K562 (cell line): ENCODE results near the gene DTNA. TPM values are rescaled to one million over a fixed set of nuclear protein-coding genes. Genes with fewer than 3 reads are reported as not detected.
A peak's percentile ranks its signal among the peaks of the same experiment; 100 is the strongest.

Experiments used
- ATAC-seq: fragments of 200-7000 bp; cut with Tn5 transposase; 3 replicates; pipeline ENCODE4 v1.9.1; 2020; ENCODE audit warnings: moderate library complexity
- BruUV-seq: library from RNA; stranded (reverse); fragments of 400-500 nt; replicated peaks from 2 replicates; lab custom pipeline; 2021; lab: Mats Ljungman, UMichigan
- CTCF ChIA-PET: fragments of 300-600 bp; formaldehyde crosslinking; extraction: SDS; loops from one replicate; lab custom pipeline; 2021; ENCODE audit warnings: low intra/inter-chr PET ratio; lab: Yijun Ruan, JAX
- POLR2A ChIA-PET: fragments of 300-600, 350-650 bp; sonication (Branson Sonifier 250); formaldehyde crosslinking; extraction: SDS; loops from one replicate; lab custom pipeline; 2021; ENCODE audit warnings: antibody characterized with exemption, inconsistent platforms; lab: Yijun Ruan, JAX
- DNase-seq, 4 experiments: peaks; one replicate each; pipeline versions ENCODE4 v3.0.0 to v3.0.0-alpha.2; 2011 to 2018; ENCODE audit warnings: low spot score in 3 of 4, mixed read lengths in 3 of 4; ENCODE audit errors: extremely low read depth in 1 of 4
- FAIRE-seq: peaks from 2 replicates; lab custom pipeline; 2011; peaks lifted over from hg19 to GRCh38; lab: Jason Lieb, UNC
- H2AFZ ChIP-seq: 2 replicates; pipeline ENCODE4 v1.6.0; 2011; ENCODE audit warnings: low read depth, low read length, control low read depth, inconsistent platforms
- H3K27ac ChIP-seq: fragments of 200-600 bp; 3 replicates; pipeline ENCODE4 v1.8.0; 2011; ENCODE audit warnings: low read depth, mild to moderate bottlenecking, control low read depth, inconsistent platforms, low read length, moderate library complexity, mixed read lengths; ENCODE audit errors: extremely low read depth
- H3K27me3 ChIP-seq, 2 experiments: fragments of 300-600 bp in 1 of 2; 2 replicates in 1 of 2; 3 replicates in 1 of 2; pipeline versions ENCODE4 v1.6.0 to v1.8.0; 2011; ENCODE audit warnings: inconsistent platforms in 2 of 2, low read length in 2 of 2, mild to moderate bottlenecking in 1 of 2, mixed read lengths in 1 of 2, moderate library complexity in 1 of 2; ENCODE audit not compliant: control insufficient read depth in 2 of 2, insufficient read depth in 2 of 2
- H3K36me3 ChIP-seq: fragments of 300-600 bp; 3 replicates; pipeline ENCODE4 v1.8.0; 2011; ENCODE audit warnings: mild to moderate bottlenecking, low read length, inconsistent platforms; ENCODE audit not compliant: control insufficient read depth, insufficient read depth
- H3K4me1 ChIP-seq, 2 experiments: fragments of 200-600 bp in 1 of 2; replicated peaks in 1 of 2; 2 replicates in 1 of 2; 3 replicates in 1 of 2; pipeline versions ENCODE4 v1.5.1 to v1.8.0; 2011; ENCODE audit warnings: inconsistent platforms in 2 of 2, low read length in 2 of 2, mild to moderate bottlenecking in 1 of 2, mixed read lengths in 1 of 2, moderate library complexity in 1 of 2; ENCODE audit not compliant: control insufficient read depth in 2 of 2, insufficient read depth in 2 of 2
- H3K4me2 ChIP-seq: 2 replicates; pipeline ENCODE4 v1.6.1; 2011; ENCODE audit warnings: low read length, control low read depth, inconsistent platforms, mixed read lengths; ENCODE audit not compliant: insufficient read depth
- H3K4me3 ChIP-seq: fragments of 200-600 bp; sonication (generic), shearing (Covaris generic); 2 replicates; pipeline ENCODE4 v1.5.1; 2016; ENCODE audit warnings: control low read depth, inconsistent platforms
- H3K79me2 ChIP-seq: fragments of 200-600 bp; 3 replicates; pipeline ENCODE4 v1.8.0; 2011; ENCODE audit warnings: low read length, inconsistent platforms; ENCODE audit not compliant: control insufficient read depth, insufficient read depth
- H3K9ac ChIP-seq, 2 experiments: 2 replicates each; pipeline versions ENCODE4 v1.6.0 to v1.6.1; 2011; ENCODE audit warnings: low read depth in 2 of 2, low read length in 2 of 2, control low read depth in 1 of 2, inconsistent platforms in 1 of 2, mild to moderate bottlenecking in 1 of 2, mixed read lengths in 1 of 2; ENCODE audit not compliant: insufficient read depth in 1 of 2
- H3K9me1 ChIP-seq: one replicate; pipeline ENCODE4 v1.6.0; 2011; ENCODE audit warnings: inconsistent platforms, mild to moderate bottlenecking, low read length, moderate library complexity; ENCODE audit not compliant: control insufficient read depth, insufficient read depth
- H3K9me3 ChIP-seq: replicated peaks from 2 replicates; pipeline ENCODE4 v1.5.1; 2011; ENCODE audit warnings: low read depth, low read length, inconsistent platforms; ENCODE audit not compliant: control insufficient read depth, insufficient read depth
- H4K20me1 ChIP-seq: replicated peaks from 2 replicates; pipeline ENCODE4 v1.6.1; 2011; ENCODE audit warnings: low read length, inconsistent platforms, mixed read lengths; ENCODE audit not compliant: control insufficient read depth, insufficient read depth
- FOSL1 ChIP-seq: fragments of 200-800 bp; sonication (Bioruptor generic); conservative IDR thresholded peaks from 2 replicates; pipeline ENCODE4 v1.6.1; 2016; ENCODE audit warnings: missing genetic modification characterization, missing compliant biosample characterization
- GATA2 ChIP-seq: sonication (generic); formaldehyde crosslinking; IDR thresholded peaks from 2 replicates; pipeline ENCODE4 v1.4.0; 2020; ENCODE audit warnings: mild to moderate bottlenecking, missing genetic modification reagents
- HDGF ChIP-seq: fragments of 450-650 bp; IDR thresholded peaks from 2 replicates; pipeline ENCODE4 v1.6.1; 2016
- HNRNPK ChIP-seq: fragments of 200-400 bp; formaldehyde crosslinking; IDR thresholded peaks from one replicate; pipeline ENCODE4 v1.6.1; 2018; ENCODE audit warnings: mild to moderate bottlenecking, low read depth, low read length; ENCODE audit not compliant: poor library complexity, severe bottlenecking
- ILK ChIP-seq: fragments of 450-650 bp; IDR thresholded peaks from 2 replicates; pipeline ENCODE4 v1.6.1; 2016; ENCODE audit warnings: missing genetic modification characterization, low read depth, mild to moderate bottlenecking, missing compliant biosample characterization, moderate library complexity, borderline replicate concordance
- JUND ChIP-seq, 2 experiments: IDR thresholded peaks; 2 replicates in 1 of 2; 3 replicates in 1 of 2; pipeline ENCODE4 v1.6.1; 2011; ENCODE audit warnings: borderline replicate concordance in 2 of 2, low read depth in 2 of 2, low read length in 2 of 2, improper control_type of control experiment in 1 of 2, missing biosample characterization in 1 of 2, missing genetic modification characterization in 1 of 2, missing genetic modification reagents in 1 of 2
- KDM2B ChIP-seq: fragments of 250-450 bp; sonication (Bioruptor Pico); IDR thresholded peaks from 2 replicates; pipeline ENCODE4 v1.8.0; 2021; ENCODE audit warnings: mild to moderate bottlenecking, moderate library complexity
- MCM5 ChIP-seq: fragments of 450-650 bp; IDR thresholded peaks from 2 replicates; pipeline ENCODE4 v1.6.1; 2016; ENCODE audit warnings: low read depth
- NFE2 ChIP-seq: IDR thresholded peaks from 2 replicates; pipeline ENCODE4 v1.6.1; 2014; ENCODE audit warnings: antibody characterized with exemption, low read depth
- NR2C1 ChIP-seq, 2 experiments: fragments of 450-650 bp; IDR thresholded peaks; 2 replicates each; pipeline ENCODE4 v1.6.1; 2017; ENCODE audit warnings: mild to moderate bottlenecking in 2 of 2, antibody characterized with exemption in 1 of 2, inconsistent platforms in 1 of 2, missing compliant biosample characterization in 1 of 2, missing genetic modification characterization in 1 of 2
- PHTF2 ChIP-seq: fragments of 250-450 bp; sonication (Bioruptor Pico); IDR thresholded peaks from 2 replicates; pipeline ENCODE4 v1.5.0; 2021; ENCODE audit warnings: mild to moderate bottlenecking
- SMARCA4 ChIP-seq: fragments of 450-650 bp; IDR thresholded peaks from 2 replicates; pipeline ENCODE4 v1.6.1; 2016
- WGBS: fragments of 100-300 bp; shearing (Covaris generic); methylation state at CpG from one replicate; pipeline ENCODE4 v1.1.6; 2016; ENCODE audit warnings: low coverage, mixed read lengths; ENCODE audit not compliant: insufficient coverage; ENCODE audit errors: missing lambda C conversion rate; 5-methylcytosine and 5-hydroxymethylcytosine counted together
- in situ Hi-C: fragments of 300-500 bp; cut with MboI; formaldehyde crosslinking; loops from 4 replicates; pipeline ENCODE4 v1.15.0; 2018; ENCODE audit warnings: inconsistent platforms, mixed read lengths
- intact Hi-C: fragments of 100-400 bp; cut with micrococcal nuclease; formaldehyde crosslinking; loops from 2 replicates; pipeline ENCODE4 v1.14.2; 2022
- polyA plus RNA-seq, 8 experiments: library from polyadenylated mRNA; depleted of rRNA in 4 of 8; stranded (reverse) in 5 of 8; unstranded in 3 of 8; fragments of >200 nt; fragmentation: Nextera tagmentation in 2 of 8; fragmentation: Illumina TruSeq in 1 of 8; extraction: Ambion mirVana in 2 of 8; extraction: Trizol in 1 of 8; gene quantifications; 2 replicates each; pipeline versions ENCODE4 v1.2.1 to v1.2.3, GENCODE V29; 2011 to 2014; ENCODE audit warnings: inconsistent platforms in 1 of 8, missing spikeins in 1 of 8
- total RNA-seq, 7 experiments: library from RNA; depleted of rRNA in 6 of 7; stranded (reverse); fragments of >200 nt in 6 of 7; fragmentation: Illumina TruSeq in 2 of 7; extraction: Trizol in 2 of 7; gene quantifications; 2 replicates each; pipeline versions ENCODE4 v1.2.1 to v1.2.3, GENCODE V29; 2011 to 2021; ENCODE audit warnings: low replicate concordance in 1 of 7
- TF ChIP-seq, protein P1 (sequence below), 2 experiments: fragments of 450-650 bp; IDR thresholded peaks; 2 replicates each; pipeline ENCODE4 v1.6.1; 2016
- TF ChIP-seq, protein P2 (sequence below): fragments of 450-650 bp; IDR thresholded peaks from 2 replicates; pipeline ENCODE4 v1.7.1; 2018; ENCODE audit warnings: mild to moderate bottlenecking, low read depth; ENCODE audit not compliant: partially characterized antibody
- TF ChIP-seq, protein P3 (sequence below): fragments of 250-450 bp; sonication (Bioruptor Pico); IDR thresholded peaks from 2 replicates; pipeline ENCODE4 v1.8.0; 2022; ENCODE audit warnings: inconsistent platforms

DTNA gene
- total and polyA plus RNA-seq, 9 of the 15 experiments (the other 6 are each of a cell fraction or from before 2014, with no cell fraction given) = 0.07 to 2.4 (median 0.22) TPM; not detected in 2

DNA sequence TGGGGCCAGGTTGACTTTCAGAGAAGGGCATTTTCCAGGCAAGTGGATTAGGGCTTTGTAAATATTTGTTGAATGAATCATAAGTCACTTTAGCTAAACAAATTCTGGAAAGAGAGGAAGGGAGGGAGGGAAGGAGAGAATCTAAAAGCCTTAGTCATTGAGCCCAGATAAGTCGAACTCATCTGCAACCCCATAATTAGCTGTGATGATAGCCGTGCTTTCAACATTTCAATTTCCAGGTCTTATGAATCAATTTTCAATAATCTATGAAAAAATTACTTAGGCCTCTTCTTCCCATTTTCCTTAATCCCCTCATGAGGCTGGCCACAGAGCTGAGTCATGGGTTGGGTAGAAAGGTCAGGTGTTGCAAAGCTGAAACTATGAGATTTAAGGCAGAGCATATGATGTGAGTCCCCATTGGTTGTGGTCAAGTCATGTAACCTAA, 219.3 kb downstream of the DTNA start:
- in situ Hi-C loops = no loop called here
- CTCF ChIA-PET = no interaction called here
- no peaks in the 10 kb centered on the region for H3K79me2 ChIP-seq
- TF ChIP-seq JUND (IDR thresholded peaks at IDR 0.05; ENCODE audit: borderline replicate concordance, low read depth, low read length) (peak; percentile 73; the same call in 1 of the 2 replicates), JUND (tag; IDR thresholded peaks at IDR 0.05; ENCODE audit: borderline replicate concordance, low read depth, low read length) (peak; percentile 86; the same call in 2 of the 3 replicates), PHTF2 (no peak), SMARCA4 (peak; percentile 44; the same call in 1 of the 2 replicates), NR2C1 (IDR thresholded peaks at IDR 0.05) (no peak), NR2C1 (tag; IDR thresholded peaks at IDR 0.05) (peak; percentile 30; the same call in 1 of the 2 replicates), HNRNPK (no peak), NFE2 (0 out of 2 replicates have a peak, but pooled peaks have one; percentile 13), HDGF (no peak), FOSL1 (tag) (peak; percentile 89), KDM2B (CRISPR knock-in tag) (no peak), GATA2 (CRISPR knock-in tag) (no peak), MCM5 (no peak), ILK (no peak)
- TF ChIP-seq, protein P1, sequence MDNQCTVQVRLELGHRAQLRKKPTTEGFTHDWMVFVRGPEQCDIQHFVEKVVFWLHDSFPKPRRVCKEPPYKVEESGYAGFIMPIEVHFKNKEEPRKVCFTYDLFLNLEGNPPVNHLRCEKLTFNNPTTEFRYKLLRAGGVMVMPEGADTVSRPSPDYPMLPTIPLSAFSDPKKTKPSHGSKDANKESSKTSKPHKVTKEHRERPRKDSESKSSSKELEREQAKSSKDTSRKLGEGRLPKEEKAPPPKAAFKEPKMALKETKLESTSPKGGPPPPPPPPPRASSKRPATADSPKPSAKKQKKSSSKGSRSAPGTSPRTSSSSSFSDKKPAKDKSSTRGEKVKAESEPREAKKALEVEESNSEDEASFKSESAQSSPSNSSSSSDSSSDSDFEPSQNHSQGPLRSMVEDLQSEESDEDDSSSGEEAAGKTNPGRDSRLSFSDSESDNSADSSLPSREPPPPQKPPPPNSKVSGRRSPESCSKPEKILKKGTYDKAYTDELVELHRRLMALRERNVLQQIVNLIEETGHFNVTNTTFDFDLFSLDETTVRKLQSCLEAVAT (IDR thresholded peaks at IDR 0.05) = peak in 1 of 2 experiments; percentile 96; a peak in 2 of 4 replicates
- TF ChIP-seq, protein P2, sequence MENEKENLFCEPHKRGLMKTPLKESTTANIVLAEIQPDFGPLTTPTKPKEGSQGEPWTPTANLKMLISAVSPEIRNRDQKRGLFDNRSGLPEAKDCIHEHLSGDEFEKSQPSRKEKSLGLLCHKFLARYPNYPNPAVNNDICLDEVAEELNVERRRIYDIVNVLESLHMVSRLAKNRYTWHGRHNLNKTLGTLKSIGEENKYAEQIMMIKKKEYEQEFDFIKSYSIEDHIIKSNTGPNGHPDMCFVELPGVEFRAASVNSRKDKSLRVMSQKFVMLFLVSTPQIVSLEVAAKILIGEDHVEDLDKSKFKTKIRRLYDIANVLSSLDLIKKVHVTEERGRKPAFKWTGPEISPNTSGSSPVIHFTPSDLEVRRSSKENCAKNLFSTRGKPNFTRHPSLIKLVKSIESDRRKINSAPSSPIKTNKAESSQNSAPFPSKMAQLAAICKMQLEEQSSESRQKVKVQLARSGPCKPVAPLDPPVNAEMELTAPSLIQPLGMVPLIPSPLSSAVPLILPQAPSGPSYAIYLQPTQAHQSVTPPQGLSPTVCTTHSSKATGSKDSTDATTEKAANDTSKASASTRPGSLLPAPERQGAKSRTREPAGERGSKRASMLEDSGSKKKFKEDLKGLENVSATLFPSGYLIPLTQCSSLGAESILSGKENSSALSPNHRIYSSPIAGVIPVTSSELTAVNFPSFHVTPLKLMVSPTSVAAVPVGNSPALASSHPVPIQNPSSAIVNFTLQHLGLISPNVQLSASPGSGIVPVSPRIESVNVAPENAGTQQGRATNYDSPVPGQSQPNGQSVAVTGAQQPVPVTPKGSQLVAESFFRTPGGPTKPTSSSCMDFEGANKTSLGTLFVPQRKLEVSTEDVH = no peak
- TF ChIP-seq, protein P3, sequence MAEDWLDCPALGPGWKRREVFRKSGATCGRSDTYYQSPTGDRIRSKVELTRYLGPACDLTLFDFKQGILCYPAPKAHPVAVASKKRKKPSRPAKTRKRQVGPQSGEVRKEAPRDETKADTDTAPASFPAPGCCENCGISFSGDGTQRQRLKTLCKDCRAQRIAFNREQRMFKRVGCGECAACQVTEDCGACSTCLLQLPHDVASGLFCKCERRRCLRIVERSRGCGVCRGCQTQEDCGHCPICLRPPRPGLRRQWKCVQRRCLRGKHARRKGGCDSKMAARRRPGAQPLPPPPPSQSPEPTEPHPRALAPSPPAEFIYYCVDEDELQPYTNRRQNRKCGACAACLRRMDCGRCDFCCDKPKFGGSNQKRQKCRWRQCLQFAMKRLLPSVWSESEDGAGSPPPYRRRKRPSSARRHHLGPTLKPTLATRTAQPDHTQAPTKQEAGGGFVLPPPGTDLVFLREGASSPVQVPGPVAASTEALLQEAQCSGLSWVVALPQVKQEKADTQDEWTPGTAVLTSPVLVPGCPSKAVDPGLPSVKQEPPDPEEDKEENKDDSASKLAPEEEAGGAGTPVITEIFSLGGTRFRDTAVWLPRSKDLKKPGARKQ (CRISPR knock-in tag) = no peak

More for the DNA sequence above, 219.3 kb downstream of the DTNA start:
- no peaks in the 10 kb centered on the region for H3K9me1 ChIP-seq
- no peaks in the 10 kb centered on the region for H3K27me3 ChIP-seq
- peak; percentile 58; the same call in 2 of the 3 replicates for ATAC-seq
- no peak overlapping the region for H3K4me2 ChIP-seq
- DNase-seq = peak in 3 of 4 experiments; percentile 14 to 16 (median 14)
- H2AFZ ChIP-seq = no peak overlapping the region
- WGBS = 3% methylated on average over 2 of the region's 2 CpGs
- peaks cover 0 to 3% of the 10 kb centered on the region in 2 experiments; a peak in 1 of 5 replicates for H3K4me1 ChIP-seq
- H3K27ac ChIP-seq = no peak overlapping the region
- no peaks in the 10 kb centered on the region for H4K20me1 ChIP-seq
- H3K4me3 ChIP-seq = no peak overlapping the region
- no TSS peak for BruUV-seq
- no peak for FAIRE-seq
- H3K9me3 ChIP-seq = no peaks in the 10 kb centered on the region
- intact Hi-C loops = no loop called here
- H3K9ac ChIP-seq = no peak overlapping the region
- H3K36me3 ChIP-seq = no peaks in the 10 kb centered on the region
- POLR2A ChIA-PET = interaction anchor here (1.1 kb wide), 1 partner anchor 23 kb away, joined by 3 read pairs; no protein-coding TSS in a partner anchor
